Left lung (tissue), 10 donors: ENCODE results near the gene IL36G. TPM values are rescaled to one million over a fixed set of nuclear protein-coding genes. Genes with fewer than 3 reads are reported as not detected.

ENCODE experiments used
- ATAC-seq: fragments of 200-7000 bp; cut with Tn5 transposase; one replicate; pipeline ENCODE4 v1.9.1; 2020; ENCODE audit warnings: moderate library complexity
- DNase-seq, 4 donors: peaks; one replicate each; pipeline ENCODE4 v3.0.0-alpha.2; 2013 to 2020
- H3K27ac ChIP-seq, 2 donors: fragments of 200-600 bp; sonication (generic) in 1 of 2; one replicate each; pipeline versions ENCODE4 v1.5.0 to v1.8.0; 2020 to 2021
- H3K27me3 ChIP-seq, 2 donors: fragments of 200-600 bp; sonication (generic) in 1 of 2; one replicate each; pipeline versions ENCODE4 v1.5.0 to v1.8.0; 2020 to 2021
- H3K36me3 ChIP-seq, 2 donors: fragments of 200-600 bp; sonication (generic) in 1 of 2; one replicate each; pipeline versions ENCODE4 v1.5.0 to v1.8.0; 2020 to 2021
- H3K4me1 ChIP-seq, 2 donors: fragments of 200-600 bp; one replicate each; pipeline ENCODE4 v1.8.0; 2021
- H3K4me3 ChIP-seq, 2 donors: fragments of 200-600 bp; sonication (generic) in 1 of 2; one replicate each; pipeline versions ENCODE4 v1.5.0 to v1.8.0; 2020 to 2021; ENCODE audit warnings: mild to moderate bottlenecking in 1 of 2
- H3K9me3 ChIP-seq, 2 donors: fragments of 200-600 bp; sonication (generic) in 1 of 2; one replicate each; pipeline versions ENCODE4 v1.5.0 to v1.8.0; 2020 to 2021
- intact Hi-C, 2 donors: fragments of 100-400 bp; cut with DNase I; formaldehyde crosslinking; loops; one replicate each; pipeline versions ENCODE4 v1.11.2 to v1.14.2; 2022
- polyA plus RNA-seq, 6 donors: library from polyadenylated mRNA; unstranded; fragments of 120-200 nt; gene quantifications; one replicate each; pipeline ENCODE4 v1.2.1, GENCODE V29; 2013; ENCODE audit not compliant: insufficient read length in 6 of 6
- total RNA-seq, 2 donors: library from RNA; stranded (reverse); fragmentation: NEBNext Ultra II Directional; extraction: Animal tissue kit (Norgen Biotek cat#: 25700); gene quantifications; one replicate each; pipeline ENCODE4 v1.2.1, GENCODE V29; 2021
- TF ChIP-seq, protein P1 (sequence below), 2 donors: fragments of 200-600 bp; sonication (generic) in 1 of 2; IDR thresholded peaks; one replicate each; pipeline versions ENCODE4 v1.5.0 to v1.8.0; 2021; ENCODE audit warnings: antibody characterized with exemption in 2 of 2
- donor health status: DM: no; HTN: yes; CAD: no.
- donor health status: DM: no; HTN: no; CAD: no.

The IL36G gene
- total and polyA plus RNA-seq, 8 donors: 0.23 to 0.28 TPM; not detected in 6

DNA sequence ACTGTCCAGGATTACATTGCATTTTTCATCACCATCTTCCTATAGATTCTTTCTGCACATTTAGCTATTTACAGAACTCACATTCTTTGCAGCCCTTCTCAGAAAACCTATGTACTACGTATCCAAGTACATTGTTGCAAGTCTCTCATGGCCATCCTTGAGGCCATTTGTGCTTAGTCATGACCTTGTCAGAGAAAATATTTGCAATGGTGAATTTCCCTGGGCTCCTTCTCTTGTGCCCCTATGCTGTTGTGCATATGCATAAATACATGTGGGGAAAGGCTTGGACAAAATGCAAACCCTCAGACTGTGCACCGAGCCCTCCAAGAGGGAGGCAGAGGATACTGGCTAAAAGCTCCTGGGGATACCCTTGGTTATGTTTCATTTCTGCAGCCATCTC is 47.0 kb downstream of the IL36G start:
- ATAC-seq: no peak
- Histone ChIP-seq H3K27ac (no peak overlapping the region), H3K9me3 (no peaks in the 10 kb centered on the region), H3K4me1 (no peaks in the 10 kb centered on the region), H3K4me3 (no peak overlapping the region), H3K36me3 (no peaks in the 10 kb centered on the region), H3K27me3 (peaks cover 5 to 28% of the 10 kb centered on the region in 2 donors)
- intact Hi-C loops: no loop called here
- no peak for DNase-seq
- TF ChIP-seq, protein P1, sequence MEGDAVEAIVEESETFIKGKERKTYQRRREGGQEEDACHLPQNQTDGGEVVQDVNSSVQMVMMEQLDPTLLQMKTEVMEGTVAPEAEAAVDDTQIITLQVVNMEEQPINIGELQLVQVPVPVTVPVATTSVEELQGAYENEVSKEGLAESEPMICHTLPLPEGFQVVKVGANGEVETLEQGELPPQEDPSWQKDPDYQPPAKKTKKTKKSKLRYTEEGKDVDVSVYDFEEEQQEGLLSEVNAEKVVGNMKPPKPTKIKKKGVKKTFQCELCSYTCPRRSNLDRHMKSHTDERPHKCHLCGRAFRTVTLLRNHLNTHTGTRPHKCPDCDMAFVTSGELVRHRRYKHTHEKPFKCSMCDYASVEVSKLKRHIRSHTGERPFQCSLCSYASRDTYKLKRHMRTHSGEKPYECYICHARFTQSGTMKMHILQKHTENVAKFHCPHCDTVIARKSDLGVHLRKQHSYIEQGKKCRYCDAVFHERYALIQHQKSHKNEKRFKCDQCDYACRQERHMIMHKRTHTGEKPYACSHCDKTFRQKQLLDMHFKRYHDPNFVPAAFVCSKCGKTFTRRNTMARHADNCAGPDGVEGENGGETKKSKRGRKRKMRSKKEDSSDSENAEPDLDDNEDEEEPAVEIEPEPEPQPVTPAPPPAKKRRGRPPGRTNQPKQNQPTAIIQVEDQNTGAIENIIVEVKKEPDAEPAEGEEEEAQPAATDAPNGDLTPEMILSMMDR (IDR thresholded peaks at IDR 0.05): no peak

DNA sequence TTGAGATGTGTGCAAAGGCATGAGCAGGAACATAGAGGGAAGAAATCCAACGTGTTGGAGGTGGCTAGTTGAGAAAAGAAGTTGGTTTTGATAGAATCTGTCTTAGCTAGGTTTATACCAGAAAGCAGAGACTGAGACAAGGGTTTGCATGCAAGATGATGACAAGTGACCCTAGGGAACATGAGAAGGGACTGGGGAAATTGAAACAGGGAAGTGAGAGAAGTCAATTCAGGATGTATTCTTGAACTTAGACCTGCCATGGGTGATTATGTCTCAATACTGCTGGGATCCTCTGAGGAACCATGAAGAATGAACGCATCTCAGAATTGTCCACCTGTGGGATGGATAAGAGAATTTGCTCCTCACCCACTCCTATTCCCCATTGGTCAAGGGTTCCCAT is 47.9 kb downstream of the IL36G start:
- intact Hi-C loops: no loop called here
- Histone ChIP-seq H3K4me3 (no peak overlapping the region), H3K4me1 (no peaks in the 10 kb centered on the region), H3K36me3 (no peaks in the 10 kb centered on the region), H3K27ac (no peak overlapping the region), H3K9me3 (no peaks in the 10 kb centered on the region), H3K27me3 (peaks cover 5 to 33% of the 10 kb centered on the region in 2 donors)
- DNase-seq: no peak
- ATAC-seq: no peak
- TF ChIP-seq, protein P1 (IDR thresholded peaks at IDR 0.05): no peak

DNA sequence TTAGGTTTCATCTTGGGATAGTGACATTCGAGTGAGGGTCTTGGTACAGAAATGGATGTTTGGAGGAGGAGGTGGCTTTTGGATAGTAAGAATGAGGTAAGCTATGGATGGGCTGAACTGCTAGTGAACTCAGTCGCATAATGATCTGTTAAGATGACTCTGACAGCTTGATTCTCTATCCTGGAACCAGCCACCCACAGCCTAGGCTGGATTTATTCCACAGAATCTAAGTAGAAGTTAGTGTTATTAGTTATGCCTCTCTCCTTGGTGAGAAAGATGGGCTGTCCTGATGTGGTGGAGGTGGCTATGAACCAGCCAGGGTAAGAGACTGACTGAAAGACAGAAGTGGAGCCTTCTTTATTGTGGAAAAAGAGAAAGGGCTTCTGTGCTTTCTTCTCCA is 49.9 kb downstream of the IL36G start:
- TF ChIP-seq, protein P1 (IDR thresholded peaks at IDR 0.05): no peak
- Histone ChIP-seq H3K4me1 (no peaks in the 10 kb centered on the region), H3K4me3 (no peak overlapping the region), H3K27ac (no peak overlapping the region), H3K9me3 (no peaks in the 10 kb centered on the region), H3K27me3 (peaks cover 5 to 36% of the 10 kb centered on the region in 2 donors), H3K36me3 (no peaks in the 10 kb centered on the region)
- ATAC-seq: no peak
- intact Hi-C loops: no loop called here
- DNase-seq: no peak

DNA sequence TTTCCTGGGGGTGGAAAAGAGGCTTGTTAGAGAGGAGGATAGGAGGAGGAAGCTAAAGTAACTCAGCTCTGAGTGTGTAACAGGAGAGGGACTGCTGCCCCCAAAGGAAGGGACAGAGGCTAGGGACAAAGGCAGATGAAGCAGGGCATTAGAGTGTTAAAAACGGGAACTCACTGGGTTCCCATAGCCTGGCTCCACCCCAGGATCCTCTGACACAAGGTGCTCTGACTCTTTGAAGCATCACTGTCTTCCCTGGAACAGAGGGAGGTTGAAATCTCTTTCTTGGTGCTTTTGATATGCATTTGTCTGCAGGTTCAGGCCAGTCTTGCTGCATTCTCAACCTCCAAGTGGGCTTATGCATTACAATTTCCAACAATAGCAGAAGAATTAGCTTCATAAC is 50.3 kb downstream of the IL36G start:
- no peaks in the 10 kb centered on the region for H3K36me3 ChIP-seq
- peaks cover 5 to 36% of the 10 kb centered on the region in 2 donors for H3K27me3 ChIP-seq
- no peak overlapping the region for H3K4me3 ChIP-seq
- no peaks in the 10 kb centered on the region for H3K9me3 ChIP-seq
- no peaks in the 10 kb centered on the region for H3K4me1 ChIP-seq
- no peak for ATAC-seq
- TF ChIP-seq, protein P1 (IDR thresholded peaks at IDR 0.05): no peak
- DNase-seq: no peak
- no peak overlapping the region for H3K27ac ChIP-seq
- intact Hi-C loops: no loop called here

DNA sequence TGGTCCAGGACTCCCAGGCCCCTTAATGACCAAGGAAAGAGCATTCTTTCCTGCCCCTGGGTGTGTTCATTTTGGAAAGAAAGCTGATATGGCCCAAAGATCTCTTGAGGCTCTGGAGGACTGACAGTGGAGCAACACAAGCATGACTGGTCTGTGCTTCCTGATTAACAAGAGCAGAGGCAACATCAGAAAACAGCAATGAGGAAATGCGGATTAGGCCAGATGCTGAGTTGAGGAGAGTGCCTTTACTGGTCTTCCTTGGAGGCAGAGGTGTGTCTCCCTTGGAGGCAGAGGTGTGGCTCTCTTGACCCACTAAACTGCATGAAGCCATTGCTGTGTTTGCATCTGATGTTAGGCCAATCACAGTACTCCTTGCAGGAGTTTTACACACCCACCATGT is 54.9 kb downstream of the IL36G start:
- no peak for DNase-seq
- H3K9me3 ChIP-seq: no peaks in the 10 kb centered on the region
- TF ChIP-seq, protein P1 (IDR thresholded peaks at IDR 0.05): no peak
- peaks cover 2 to 18% of the 10 kb centered on the region in 2 donors for H3K27me3 ChIP-seq
- no peak overlapping the region for H3K4me3 ChIP-seq
- H3K36me3 ChIP-seq: no peaks in the 10 kb centered on the region
- ATAC-seq: no peak
- intact Hi-C loops: no loop called here
- no peak overlapping the region for H3K27ac ChIP-seq
- no peaks in the 10 kb centered on the region for H3K4me1 ChIP-seq
